Activated CD4-positive, CD25-positive, alpha-beta regulatory T cell (primary cell): ENCODE measurements around the gene MRPL49.

Experiments used
- DNase-seq, 4 experiments: peaks; one replicate each; lab custom pipeline; 2025; lab: John Stamatoyannopoulos, UW

Gene MRPL49

GRCh38 chr11:65121865-65122696, at the start of gene MRPL49, which contains the start of gene FAU:
TSS of gene MRPL49 (plus strand) at chr11:65122321. CDS start at chr11:65122347, 26 bp downstream.
TSS of gene FAU (minus strand) at chr11:65122134. CDS start at chr11:65121813, 321 bp downstream.
- peak; percentile 94 to 99 (median 97) for DNase-seq

- no peak for DNase-seq
Measured at GRCh38 chr11:65072631-65072966, 49.5 kb upstream of the MRPL49 start.

- no peak for DNase-seq
Measured at GRCh38 chr11:65077451-65077850, 44.7 kb upstream of the MRPL49 start.

- peak; percentile 36 to 66 (median 58) for DNase-seq
Measured at GRCh38 chr11:65078151-65078550, 44.0 kb upstream of the MRPL49 start.

GRCh38 chr11:65078786-65079342, 43.3 kb upstream of the MRPL49 start:
- DNase-seq, result no peak

GRCh38 chr11:65083134-65083833, 38.8 kb upstream of the MRPL49 start:
- no peak for DNase-seq

- peak; percentile 88 to 96 (median 92) for DNase-seq
Measured at GRCh38 chr11:65083834-65084597, 38.1 kb upstream of the MRPL49 start, which contains the start of the genes CDCA5 and ZFPL1. TSS of gene CDCA5 (minus strand) at chr11:65084040. CDS start at chr11:65083978, 62 bp downstream. TSS of gene ZFPL1 (plus strand) at chr11:65084222. CDS start at chr11:65084699, 477 bp downstream.

- no peak for DNase-seq
Measured at GRCh38 chr11:65084598-65085375, 37.3 kb upstream of the MRPL49 start.

GRCh38 chr11:65085446-65085845, 36.7 kb upstream of the MRPL49 start:
- DNase-seq, result no peak

GRCh38 chr11:65086809-65087208, 35.3 kb upstream of the MRPL49 start:
- no peak for DNase-seq

- no peak for DNase-seq
Measured at GRCh38 chr11:65087216-65087615, 34.9 kb upstream of the MRPL49 start.

GRCh38 chr11:65087827-65088226, 34.3 kb upstream of the MRPL49 start:
- DNase-seq, result no peak

GRCh38 chr11:65089621-65090020, 32.5 kb upstream of the MRPL49 start:
- no peak for DNase-seq

GRCh38 chr11:65090628-65091027, 31.5 kb upstream of the MRPL49 start:
- no peak for DNase-seq

- no peak for DNase-seq
Measured at GRCh38 chr11:65095427-65095826, 26.7 kb upstream of the MRPL49 start.

- peak; percentile 61 to 75 (median 68) for DNase-seq
Measured at GRCh38 chr11:65095974-65096806, 25.9 kb upstream of the MRPL49 start, which contains the start of gene VPS51. TSS of gene VPS51 (plus strand) at chr11:65096214. CDS start at chr11:65096251, 37 bp downstream.

- no peak for DNase-seq
Measured at GRCh38 chr11:65096926-65097325, 25.2 kb upstream of the MRPL49 start.

- no peak for DNase-seq
Measured at GRCh38 chr11:65100674-65101350, 21.3 kb upstream of the MRPL49 start.
